Subcutaneous adipose tissue (tissue), 4 donors: Measurements from ENCODE around the gene IFT74. TPM values are rescaled to one million over a fixed set of nuclear protein-coding genes. Genes with fewer than 3 reads are reported as not detected.

ENCODE experiments used
- total RNA-seq, 4 donors: library from RNA; depleted of rRNA; stranded (reverse); fragments of >200 nt; gene quantifications; one replicate each; pipeline ENCODE4 v1.1.0, GENCODE V29; 2016
- TF ChIP-seq, protein P1 (sequence below): fragments of 450-650 bp; IDR thresholded peaks from one replicate; pipeline ENCODE4 v1.5.1; 2016; ENCODE audit warnings: low read depth, mild to moderate bottlenecking, control low read depth, antibody characterized with exemption, moderate library complexity

The IFT74 gene
- total RNA-seq = 10 to 100 TPM; 13.2 to 15.0 (median 13.9) TPM

- TF ChIP-seq, protein P1, sequence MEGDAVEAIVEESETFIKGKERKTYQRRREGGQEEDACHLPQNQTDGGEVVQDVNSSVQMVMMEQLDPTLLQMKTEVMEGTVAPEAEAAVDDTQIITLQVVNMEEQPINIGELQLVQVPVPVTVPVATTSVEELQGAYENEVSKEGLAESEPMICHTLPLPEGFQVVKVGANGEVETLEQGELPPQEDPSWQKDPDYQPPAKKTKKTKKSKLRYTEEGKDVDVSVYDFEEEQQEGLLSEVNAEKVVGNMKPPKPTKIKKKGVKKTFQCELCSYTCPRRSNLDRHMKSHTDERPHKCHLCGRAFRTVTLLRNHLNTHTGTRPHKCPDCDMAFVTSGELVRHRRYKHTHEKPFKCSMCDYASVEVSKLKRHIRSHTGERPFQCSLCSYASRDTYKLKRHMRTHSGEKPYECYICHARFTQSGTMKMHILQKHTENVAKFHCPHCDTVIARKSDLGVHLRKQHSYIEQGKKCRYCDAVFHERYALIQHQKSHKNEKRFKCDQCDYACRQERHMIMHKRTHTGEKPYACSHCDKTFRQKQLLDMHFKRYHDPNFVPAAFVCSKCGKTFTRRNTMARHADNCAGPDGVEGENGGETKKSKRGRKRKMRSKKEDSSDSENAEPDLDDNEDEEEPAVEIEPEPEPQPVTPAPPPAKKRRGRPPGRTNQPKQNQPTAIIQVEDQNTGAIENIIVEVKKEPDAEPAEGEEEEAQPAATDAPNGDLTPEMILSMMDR = no peak
Observed at GRCh38 chr9:26955921-26956859, at the start of gene IFT74. Gene IFT74, plus strand, starts transcription at chr9:26956412. Its CDS starts 5,556 bp downstream, at chr9:26961968.

GRCh38 chr9:26913138-26913668 lies 43.0 kb upstream of the IFT74 start:
- TF ChIP-seq, protein P1 = no peak

DNA sequence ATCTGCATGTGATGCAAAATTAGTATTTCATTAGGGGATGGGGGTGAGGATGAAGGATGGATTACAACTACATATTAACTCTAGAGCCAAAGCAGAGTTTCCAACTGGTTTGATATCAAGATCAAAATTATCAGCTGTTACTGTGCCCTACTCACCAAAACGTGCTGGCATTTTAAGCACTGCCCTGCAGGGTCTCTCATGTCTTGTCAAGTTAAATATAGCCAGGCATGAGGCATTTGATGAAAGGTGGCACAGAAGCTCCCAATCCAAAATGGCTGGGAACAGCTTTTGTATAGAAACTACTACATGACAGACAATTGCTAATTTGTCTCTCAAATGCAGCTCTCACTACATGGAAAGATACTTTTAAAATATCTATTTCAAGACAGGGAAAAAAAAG lies 36.5 kb upstream of the IFT74 start:
- TF ChIP-seq, protein P1 = no peak

DNA sequence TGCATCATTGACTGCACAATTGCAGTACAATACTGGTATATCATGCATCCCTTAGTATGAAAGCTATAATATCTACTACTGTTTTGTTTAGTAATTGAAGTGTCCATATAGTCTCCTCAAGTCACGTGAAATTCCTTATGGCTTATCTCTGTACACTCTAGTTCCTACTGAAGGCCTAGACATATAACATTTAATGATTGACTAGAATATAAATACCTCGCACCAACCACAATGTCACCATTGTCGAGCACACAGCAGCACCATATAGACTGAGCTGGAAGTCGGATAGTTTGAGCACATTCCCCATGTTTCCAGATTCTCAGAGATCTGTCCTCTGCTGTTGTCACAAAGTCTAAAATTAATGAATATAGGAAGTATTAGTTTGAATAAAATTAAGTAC lies 30.6 kb upstream of the IFT74 start:
- TF ChIP-seq, protein P1 = no peak

DNA sequence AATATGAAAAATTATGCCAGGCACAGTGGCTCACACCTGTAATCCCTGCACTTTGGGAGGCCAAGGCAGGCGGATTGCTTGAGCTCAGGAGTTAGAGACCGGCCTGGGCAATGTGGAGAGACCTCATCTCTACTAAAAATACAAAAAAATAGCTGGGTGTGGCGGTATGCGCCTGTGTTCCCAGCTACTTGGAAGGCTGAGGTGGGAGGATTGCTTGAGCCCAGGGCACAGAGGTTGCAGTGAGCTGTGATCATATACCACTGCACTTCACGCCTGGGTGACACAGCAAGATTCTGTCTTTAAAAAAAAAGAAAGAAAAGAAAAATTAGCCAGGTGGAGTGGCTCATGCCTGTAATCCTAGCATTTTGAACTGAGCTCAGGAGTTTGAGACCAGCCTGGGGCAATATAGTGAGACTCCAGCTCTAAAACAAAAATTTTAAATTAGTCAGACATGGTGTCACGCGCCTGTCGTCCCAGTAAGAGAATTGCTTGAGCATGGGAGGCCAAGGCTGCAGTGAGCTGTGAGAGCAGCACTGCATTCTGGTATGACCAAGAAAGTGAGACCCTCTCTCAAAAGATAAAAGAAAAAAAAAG lies 27.2 kb upstream of the IFT74 start:
- TF ChIP-seq, protein P1 = no peak

DNA sequence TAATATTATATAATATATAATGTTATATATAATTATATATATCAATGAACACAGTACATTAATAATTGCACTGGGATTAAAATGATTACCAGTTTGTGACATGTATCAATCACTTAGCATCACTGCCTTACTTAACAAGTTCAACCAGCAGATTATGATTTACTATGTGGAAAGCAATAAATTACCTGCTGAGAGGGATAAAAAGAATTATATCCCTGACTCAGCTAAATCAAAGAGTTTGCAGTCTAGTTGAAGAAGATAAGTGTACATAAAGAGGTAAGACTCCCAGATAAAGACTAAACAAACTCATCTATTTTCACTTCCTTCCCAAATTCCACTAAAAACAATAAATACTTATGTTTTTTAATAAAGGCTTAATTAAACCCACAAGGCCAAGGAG lies 20.4 kb upstream of the IFT74 start:
- TF ChIP-seq, protein P1 = no peak

GRCh38 chr9:26937816-26938371 lies 18.3 kb upstream of the IFT74 start:
- TF ChIP-seq, protein P1 = no peak
